IMR-90 (cell line): ENCODE results near the gene CACNG5. TPM values are rescaled to one million over a fixed set of nuclear protein-coding genes. Genes with fewer than 3 reads are reported as not detected.

ENCODE experiments used
- ATAC-seq: fragments of 200-7000 bp; cut with Tn5 transposase; 2 replicates; pipeline ENCODE4 v1.9.1; 2020; ENCODE audit warnings: low read depth, mild to moderate bottlenecking, moderate library complexity
- BruUV-seq: library from RNA; stranded (reverse); fragments of 400-500 nt; replicated peaks from 2 replicates; lab custom pipeline; 2021; lab: Mats Ljungman, UMichigan
- CTCF ChIA-PET: fragments of 300-600 bp; formaldehyde crosslinking; extraction: SDS; loops from one replicate; lab custom pipeline; 2021; ENCODE audit warnings: antibody characterized with exemption; lab: Yijun Ruan, JAX
- POLR2A ChIA-PET: fragments of 300-600 bp; sonication (Branson Sonifier 250); formaldehyde crosslinking; loops from one replicate; lab custom pipeline; 2022; ENCODE audit warnings: antibody characterized with exemption; ENCODE audit not compliant: unreplicated experiment; lab: Charles Lee
- DNase-seq: peaks from one replicate; pipeline ENCODE4 v3.0.0; 2013
- H2AFZ ChIP-seq: replicated peaks from 2 replicates; pipeline ENCODE3; 2013; ENCODE audit warnings: low read length, mild to moderate bottlenecking; ENCODE audit not compliant: poor library complexity
- H2AK5ac ChIP-seq: 2 replicates; pipeline ENCODE4 v1.6.1; 2013; ENCODE audit warnings: low read depth, low read length, inconsistent platforms
- H2AK9ac ChIP-seq: replicated peaks from 2 replicates; pipeline ENCODE3; 2013; ENCODE audit warnings: mild to moderate bottlenecking, low read depth, low read length, moderate library complexity; ENCODE audit not compliant: poor library complexity
- H2BK120ac ChIP-seq: 2 replicates; pipeline ENCODE4 v1.6.1; 2013; ENCODE audit warnings: low read depth, low read length, inconsistent platforms
- H2BK15ac ChIP-seq: 3 replicates; pipeline ENCODE4 v1.6.1; 2013; ENCODE audit warnings: low read depth, low read length, inconsistent platforms
- H2BK20ac ChIP-seq: 2 replicates; pipeline ENCODE4 v1.6.1; 2013; ENCODE audit warnings: low read depth, mild to moderate bottlenecking, inconsistent platforms, low read length, moderate library complexity
- H2BK5ac ChIP-seq: 2 replicates; pipeline ENCODE4 v1.6.1; 2013; ENCODE audit warnings: mild to moderate bottlenecking, low read depth, low read length, inconsistent platforms; ENCODE audit not compliant: poor library complexity, severe bottlenecking
- H3K14ac ChIP-seq: replicated peaks from 2 replicates; pipeline ENCODE4 v1.6.1; 2013; ENCODE audit warnings: low read depth, low read length, inconsistent platforms
- H3K18ac ChIP-seq: 2 replicates; pipeline ENCODE4 v1.6.1; 2013; ENCODE audit warnings: low read depth, low read length, control low read depth
- H3K23ac ChIP-seq: 2 replicates; pipeline ENCODE4 v1.6.1; 2013; ENCODE audit warnings: low read depth, low read length, inconsistent platforms
- H3K27ac ChIP-seq: 2 replicates; pipeline ENCODE4 v1.5.1; 2013; ENCODE audit warnings: mild to moderate bottlenecking, control low read depth, low read length; ENCODE audit not compliant: insufficient read depth
- H3K27me3 ChIP-seq: 2 replicates; pipeline ENCODE4 v1.6.1; 2013; ENCODE audit warnings: low read length; ENCODE audit not compliant: control insufficient read depth, insufficient read depth
- H3K36me3 ChIP-seq: 2 replicates; pipeline ENCODE4 v1.6.1; 2013; ENCODE audit warnings: low read length, mixed read lengths; ENCODE audit not compliant: control insufficient read depth, insufficient read depth
- H3K4ac ChIP-seq: 2 replicates; pipeline ENCODE4 v1.6.1; 2013; ENCODE audit warnings: low read depth, low read length, inconsistent platforms
- H3K4me1 ChIP-seq: 2 replicates; pipeline ENCODE4 v1.6.1; 2013; ENCODE audit warnings: low read length, mixed read lengths; ENCODE audit not compliant: control insufficient read depth, insufficient read depth
- H3K4me2 ChIP-seq: 2 replicates; pipeline ENCODE4 v1.6.1; 2013; ENCODE audit warnings: low read depth, mild to moderate bottlenecking, control low read depth, low read length, moderate library complexity
- H3K4me3 ChIP-seq: 2 replicates; pipeline ENCODE4 v1.5.1; 2013; ENCODE audit warnings: low read depth, mild to moderate bottlenecking, control low read depth, low read length, moderate library complexity; ENCODE audit not compliant: insufficient read depth
- H3K56ac ChIP-seq: 2 replicates; pipeline ENCODE4 v1.6.1; 2013; ENCODE audit warnings: low read length, inconsistent platforms; ENCODE audit not compliant: insufficient read depth; ENCODE audit errors: extremely low read depth
- H3K79me1 ChIP-seq, 2 experiments: 2 replicates each; pipeline ENCODE4 v1.6.1; 2013; ENCODE audit warnings: low read length in 2 of 2, inconsistent platforms in 1 of 2, low read depth in 1 of 2
- H3K9ac ChIP-seq: 2 replicates; pipeline ENCODE4 v1.6.1; 2013; ENCODE audit warnings: low read depth, low read length, control low read depth
- H3K9me1 ChIP-seq: 2 replicates; pipeline ENCODE4 v1.6.1; 2013; ENCODE audit warnings: low read length, inconsistent platforms; ENCODE audit not compliant: insufficient read depth
- H3K9me3 ChIP-seq: 2 replicates; pipeline ENCODE4 v1.6.1; 2013; ENCODE audit warnings: low read length; ENCODE audit not compliant: control insufficient read depth, insufficient read depth
- H4K20me1 ChIP-seq: 2 replicates; pipeline ENCODE4 v1.6.1; 2013; ENCODE audit warnings: low read length, inconsistent platforms; ENCODE audit not compliant: insufficient read depth
- H4K5ac ChIP-seq: 2 replicates; pipeline ENCODE4 v1.6.1; 2013; ENCODE audit warnings: mild to moderate bottlenecking, low read depth, low read length, control low read depth
- H4K8ac ChIP-seq, 2 experiments: 2 replicates each; pipeline ENCODE4 v1.6.1; 2013; ENCODE audit warnings: low read depth in 2 of 2, low read length in 2 of 2, control low read depth in 1 of 2, inconsistent platforms in 1 of 2
- H4K91ac ChIP-seq: 2 replicates; pipeline ENCODE4 v1.6.1; 2013; ENCODE audit warnings: low read depth, low read length, inconsistent platforms; ENCODE audit not compliant: insufficient read depth
- CHD1 ChIP-seq: IDR thresholded peaks from 2 replicates; pipeline ENCODE4 v1.6.1; 2012; ENCODE audit warnings: low read depth, low read length, improper control_type of control experiment
- CTCF ChIP-seq: conservative IDR thresholded peaks from 2 replicates; pipeline ENCODE4 v1.5.1; 2012; ENCODE audit warnings: mild to moderate bottlenecking, low read depth, low read length, improper control_type of control experiment
- ELK1 ChIP-seq: fragments of 150-350 bp; IDR thresholded peaks from 2 replicates; pipeline ENCODE4 v1.6.1; 2016; ENCODE audit warnings: low read depth, mild to moderate bottlenecking, low read length, moderate library complexity, borderline replicate concordance
- FOS ChIP-seq: fragments of 150-350 bp; IDR thresholded peaks from 2 replicates; pipeline ENCODE4 v1.6.1; 2016; ENCODE audit warnings: low read depth, low read length
- MXI1 ChIP-seq: IDR thresholded peaks from 2 replicates; pipeline ENCODE4 v1.6.1; 2012; ENCODE audit warnings: low read depth, mild to moderate bottlenecking, low read length, moderate library complexity, borderline replicate concordance
- POLR2A ChIP-seq: IDR thresholded peaks from 2 replicates; pipeline ENCODE4 v1.6.1; 2012; ENCODE audit warnings: mild to moderate bottlenecking, low read depth, low read length
- SMC3 ChIP-seq: fragments of 150-350 bp; IDR thresholded peaks from 2 replicates; pipeline ENCODE4 v1.6.1; 2016; ENCODE audit warnings: low read depth, mild to moderate bottlenecking, antibody characterized with exemption, low read length, moderate library complexity
- USF2 ChIP-seq: fragments of 150-350 bp; IDR thresholded peaks from 2 replicates; pipeline ENCODE4 v1.6.1; 2017; ENCODE audit warnings: mild to moderate bottlenecking, antibody characterized with exemption, low read length, low read depth
- WGBS, 2 experiments: methylation state at CpG; one replicate each; pipeline versions ENCODE4 v1.1.5 to v1.1.7; 2013; ENCODE audit warnings: missing lambda C conversion rate in 2 of 2; ENCODE audit not compliant: insufficient read length in 1 of 2; ENCODE audit errors: extremely low coverage in 2 of 2; 5-methylcytosine and 5-hydroxymethylcytosine counted together
- dilution Hi-C: fragments of 300-500 bp; cut with HindIII; formaldehyde crosslinking; loops from one replicate; pipeline ENCODE4 v1.14.3; 2018; ENCODE audit warnings: low sequenced_read_pairs; ENCODE audit not compliant: unreplicated experiment
- in situ Hi-C: fragments of 300-500 bp; cut with MboI; formaldehyde crosslinking; loops from 3 replicates; pipeline ENCODE4 v1.14.3; 2019; ENCODE audit warnings: low sequenced_read_pairs, inconsistent platforms, mixed read lengths
- intact Hi-C: fragments of 100-400 bp; cut with micrococcal nuclease; formaldehyde crosslinking; loops from 2 replicates; pipeline ENCODE4 v1.10.0; 2022
- polyA plus RNA-seq, 3 experiments: library from polyadenylated mRNA; depleted of rRNA; stranded (reverse); fragments of >200 nt; gene quantifications; 2 replicates each; pipeline ENCODE4 v1.2.3, GENCODE V29; 2012; ENCODE audit warnings: low replicate concordance in 1 of 3
- total RNA-seq: library from RNA; depleted of rRNA; stranded (reverse); fragments of >200 nt; gene quantifications from 2 replicates; pipeline ENCODE4 v1.2.3, GENCODE V29; 2012

CACNG5 gene
- total and polyA plus RNA-seq, 2 of the 4 experiments (the other 2 are of a cell fraction), result not detected

GRCh38 chr17:66841328-66841727 is 6.4 kb downstream of the CACNG5 start:
- H3K79me1 ChIP-seq, result no peaks in the 10 kb centered on the region
- H3K9me1 ChIP-seq, result no peaks in the 10 kb centered on the region
- no peak overlapping the region for H3K27ac ChIP-seq
- H3K27me3 ChIP-seq, result peaks cover 40% of the 10 kb centered on the region
- no peak overlapping the region for H2BK15ac ChIP-seq
- DNase-seq, result no peak
- no peak overlapping the region for H2AK9ac ChIP-seq
- H2BK5ac ChIP-seq, result no peak overlapping the region
- POLR2A ChIA-PET, result no interaction called here
- no peak overlapping the region for H2BK120ac ChIP-seq
- no peak overlapping the region for H3K4ac ChIP-seq
- no peaks in the 10 kb centered on the region for H4K20me1 ChIP-seq
- no peak overlapping the region for H3K4me2 ChIP-seq
- no peaks in the 10 kb centered on the region for H3K36me3 ChIP-seq
- no peak overlapping the region for H3K9ac ChIP-seq
- H3K14ac ChIP-seq, result no peak overlapping the region
- no peaks in the 10 kb centered on the region for H3K9me3 ChIP-seq
- no TSS peak for BruUV-seq
- dilution Hi-C loops, result no loop called here
- H3K56ac ChIP-seq, result no peak overlapping the region
- ATAC-seq, result no peak
- CTCF ChIA-PET, result interaction anchor here (0.6 kb wide), 1 partner anchor 318 kb away, joined by 3 read pairs; no protein-coding TSS in a partner anchor
- TF ChIP-seq POLR2A (no peak), CHD1 (no peak), MXI1 (no peak), FOS (no peak), CTCF (no peak), ELK1 (no peak), USF2 (no peak), SMC3 (no peak)
- H2BK20ac ChIP-seq, result no peak overlapping the region
- H3K4me3 ChIP-seq, result no peak overlapping the region
- no peak overlapping the region for H2AFZ ChIP-seq
- no peak overlapping the region for H3K18ac ChIP-seq
- H4K8ac ChIP-seq, result no peak overlapping the region
- no peak overlapping the region for H3K23ac ChIP-seq
- H4K5ac ChIP-seq, result no peak overlapping the region
- no peak overlapping the region for H2AK5ac ChIP-seq
- no CpG with 5 or more reads among the region's 4 CpGs for WGBS, 2 experiments
- in situ Hi-C loops, result no loop called here
- no peak overlapping the region for H4K91ac ChIP-seq
- intact Hi-C loops, result loop anchor here (10.0 kb wide), 1 partner anchor 1087 kb away; no protein-coding TSS in a partner anchor
- no peaks in the 10 kb centered on the region for H3K4me1 ChIP-seq
